Activated T-helper 17 cell treated with anti-CD3 and anti-CD28 coated beads, Interleukin-2, amount 50 U/mL, for 72 hours (primary cell): ENCODE data around the gene HDHD5. TPM values are rescaled to one million over a fixed set of nuclear protein-coding genes. Genes with fewer than 3 reads are reported as not detected.

Experiments used
- ATAC-seq: fragments of 150-1000 bp; cut with Tn5 transposase; replicated peaks from 2 replicates; pipeline ENCODE4 v1.10.0; 2021; ENCODE audit warnings: mild to moderate bottlenecking, moderate library complexity
- H3K27ac Mint-ChIP-seq: one replicate; pipeline ENCODE4 v1.8.0; 2022; ENCODE audit warnings: mixed read lengths
- H3K27me3 Mint-ChIP-seq: one replicate; pipeline ENCODE4 v1.8.0; 2022; ENCODE audit warnings: mixed read lengths
- H3K36me3 Mint-ChIP-seq: one replicate; pipeline ENCODE4 v1.8.0; 2022; ENCODE audit warnings: low read depth, mild to moderate bottlenecking, mixed read lengths
- H3K4me1 Mint-ChIP-seq: one replicate; pipeline ENCODE4 v1.8.0; 2022; ENCODE audit warnings: mixed read lengths
- H3K4me3 Mint-ChIP-seq: one replicate; pipeline ENCODE4 v1.8.0; 2022; ENCODE audit warnings: mild to moderate bottlenecking, mixed read lengths
- H3K9me3 Mint-ChIP-seq: one replicate; pipeline ENCODE4 v1.8.0; 2022; ENCODE audit warnings: mixed read lengths
- total RNA-seq, 2 donors: library from RNA; stranded (reverse); gene quantifications; one replicate each; pipeline ENCODE4 v1.2.3, GENCODE V29; 2022

Gene HDHD5
- 10 to 100 TPM; 44.6 to 56.0 TPM for total RNA-seq

GRCh38 chr22:17158568-17159503 lies at the start of gene HDHD5:
TSS of gene HDHD5 (minus strand) at chr22:17159277. CDS start at chr22:17159251, 26 bp downstream.
- no peaks in the 10 kb centered on the region for H3K9me3 Mint-ChIP-seq

GRCh38 chr22:17205432-17205831 lies 46.4 kb upstream of the HDHD5 start:
- peaks cover 5% of the 10 kb centered on the region for H3K4me1 Mint-ChIP-seq
- H3K36me3 Mint-ChIP-seq = peaks cover 37% of the 10 kb centered on the region
- ATAC-seq = no peak
- no peak overlapping the region for H3K27ac Mint-ChIP-seq
- H3K4me3 Mint-ChIP-seq = no peak overlapping the region
- no peaks in the 10 kb centered on the region for H3K9me3 Mint-ChIP-seq
- H3K27me3 Mint-ChIP-seq = no peaks in the 10 kb centered on the region

More at GRCh38 chr22:17158568-17159503, at the start of gene HDHD5:
- H3K27ac Mint-ChIP-seq = peak within 1 kb of the TSS; percentile 74
- peak; percentile 82 for ATAC-seq
- H3K4me1 Mint-ChIP-seq = peaks cover 10% of the 10 kb centered on the region
- no peaks in the 10 kb centered on the region for H3K27me3 Mint-ChIP-seq
- H3K36me3 Mint-ChIP-seq = peaks cover 40% of the 10 kb centered on the region
- H3K4me3 Mint-ChIP-seq = peak within 1 kb of the TSS; percentile 88

- Mint-ChIP-seq H3K27ac (peak overlapping the region; percentile 9), H3K4me1 (peaks cover 5% of the 10 kb centered on the region), H3K9me3 (no peaks in the 10 kb centered on the region), H3K4me3 (no peak overlapping the region), H3K36me3 (peaks cover 30% of the 10 kb centered on the region), H3K27me3 (no peaks in the 10 kb centered on the region)
- ATAC-seq = no peak
Observed at GRCh38 chr22:17201285-17201945, 42.3 kb upstream of the HDHD5 start.

GRCh38 chr22:17199003-17199731 lies 40.1 kb upstream of the HDHD5 start:
- Mint-ChIP-seq H3K4me1 (peaks cover 5% of the 10 kb centered on the region), H3K4me3 (no peak overlapping the region), H3K27ac (no peak overlapping the region), H3K27me3 (no peaks in the 10 kb centered on the region), H3K9me3 (no peaks in the 10 kb centered on the region), H3K36me3 (peaks cover 30% of the 10 kb centered on the region)
- no peak for ATAC-seq

- H3K36me3 Mint-ChIP-seq = peaks cover 26% of the 10 kb centered on the region
- ATAC-seq = no peak
- no peaks in the 10 kb centered on the region for H3K9me3 Mint-ChIP-seq
- H3K4me1 Mint-ChIP-seq = peaks cover 5% of the 10 kb centered on the region
- H3K27me3 Mint-ChIP-seq = no peaks in the 10 kb centered on the region
- H3K27ac Mint-ChIP-seq = no peak overlapping the region
- H3K4me3 Mint-ChIP-seq = no peak overlapping the region
Observed at GRCh38 chr22:17198170-17199002, 39.3 kb upstream of the HDHD5 start.

GRCh38 chr22:17194213-17194612 lies 35.1 kb upstream of the HDHD5 start:
- H3K4me1 Mint-ChIP-seq = no peaks in the 10 kb centered on the region
- H3K36me3 Mint-ChIP-seq = peaks cover 5% of the 10 kb centered on the region
- peak overlapping the region; percentile 41 for H3K27ac Mint-ChIP-seq
- ATAC-seq = no peak
- H3K4me3 Mint-ChIP-seq = no peak overlapping the region
- no peaks in the 10 kb centered on the region for H3K27me3 Mint-ChIP-seq
- H3K9me3 Mint-ChIP-seq = no peaks in the 10 kb centered on the region

- H3K4me3 Mint-ChIP-seq = no peak overlapping the region
- no peaks in the 10 kb centered on the region for H3K4me1 Mint-ChIP-seq
- H3K36me3 Mint-ChIP-seq = peaks cover 13% of the 10 kb centered on the region
- no peaks in the 10 kb centered on the region for H3K9me3 Mint-ChIP-seq
- peak overlapping the region; percentile 69 for H3K27ac Mint-ChIP-seq
- H3K27me3 Mint-ChIP-seq = no peaks in the 10 kb centered on the region
- no peak for ATAC-seq
Observed at GRCh38 chr22:17192186-17192585, 33.1 kb upstream of the HDHD5 start.

- H3K36me3 Mint-ChIP-seq = peaks cover 13% of the 10 kb centered on the region
- H3K4me3 Mint-ChIP-seq = no peak overlapping the region
- H3K27me3 Mint-ChIP-seq = no peaks in the 10 kb centered on the region
- no peaks in the 10 kb centered on the region for H3K4me1 Mint-ChIP-seq
- no peaks in the 10 kb centered on the region for H3K9me3 Mint-ChIP-seq
- ATAC-seq = no peak
- H3K27ac Mint-ChIP-seq = no peak overlapping the region
Observed at GRCh38 chr22:17191163-17191784, 32.2 kb upstream of the HDHD5 start.

- Mint-ChIP-seq H3K36me3 (peaks cover 19% of the 10 kb centered on the region), H3K9me3 (no peaks in the 10 kb centered on the region), H3K27me3 (no peaks in the 10 kb centered on the region), H3K4me1 (no peaks in the 10 kb centered on the region), H3K4me3 (no peak overlapping the region), H3K27ac (no peak overlapping the region)
- ATAC-seq = no peak
Observed at GRCh38 chr22:17190702-17191101, 31.6 kb upstream of the HDHD5 start.

- no peak for ATAC-seq
- Mint-ChIP-seq H3K4me3 (no peak overlapping the region), H3K36me3 (peaks cover 25% of the 10 kb centered on the region), H3K9me3 (no peaks in the 10 kb centered on the region), H3K27me3 (no peaks in the 10 kb centered on the region), H3K4me1 (no peaks in the 10 kb centered on the region), H3K27ac (no peak overlapping the region)
Observed at GRCh38 chr22:17176715-17177114, 17.6 kb upstream of the HDHD5 start.

- no peak overlapping the region for H3K27ac Mint-ChIP-seq
- peak overlapping the region; percentile 86 for H3K4me3 Mint-ChIP-seq
- no peaks in the 10 kb centered on the region for H3K27me3 Mint-ChIP-seq
- no peaks in the 10 kb centered on the region for H3K36me3 Mint-ChIP-seq
- no peaks in the 10 kb centered on the region for H3K9me3 Mint-ChIP-seq
- no peaks in the 10 kb centered on the region for H3K4me1 Mint-ChIP-seq
- no peak for ATAC-seq
Observed at GRCh38 chr22:17172029-17172833, 13.2 kb upstream of the HDHD5 start.

- Mint-ChIP-seq H3K36me3 (no peaks in the 10 kb centered on the region), H3K4me1 (no peaks in the 10 kb centered on the region), H3K4me3 (peak overlapping the region; percentile 86), H3K27ac (peak overlapping the region; percentile 83), H3K9me3 (no peaks in the 10 kb centered on the region), H3K27me3 (no peaks in the 10 kb centered on the region)
- ATAC-seq = peak; percentile 97
Observed at GRCh38 chr22:17171153-17172028, 12.3 kb upstream of the HDHD5 start.
